ENCODE results near the gene GYS1.
"Not testable (repeated sequence)": the region's sequence is repeated elsewhere in the genome, so short reads cannot be mapped to it uniquely, and the experiment has no call there.

GYS1 gene

GRCh38 chr19:48933382-48933932 lies 59.7 kb downstream of the GYS1 start, which contains the start of gene DHDH:
Gene DHDH (plus strand): TSS chr19:48933699. CDS start chr19:48933722, 23 bp downstream.
- DNase-seq = peak; percentile 85

GRCh38 chr19:48928164-48929025 lies 64.7 kb downstream of the GYS1 start:
- no peak for DNase-seq

GRCh38 chr19:48927692-48928091 lies 65.4 kb downstream of the GYS1 start:
- DNase-seq = not testable (repeated sequence)

- no peak for DNase-seq
Measured at GRCh38 chr19:48926909-48927308, 66.2 kb downstream of the GYS1 start.

- not testable (repeated sequence) for DNase-seq
Measured at GRCh38 chr19:48925890-48926289, 67.2 kb downstream of the GYS1 start.

- no peak for DNase-seq
Measured at GRCh38 chr19:48925240-48925843, 67.8 kb downstream of the GYS1 start.

GRCh38 chr19:48922548-48923490 lies 70.3 kb downstream of the GYS1 start:
- no peak for DNase-seq

GRCh38 chr19:48921721-48922500 lies 71.2 kb downstream of the GYS1 start:
- no peak for DNase-seq

- DNase-seq = no peak
Measured at GRCh38 chr19:48920949-48921348, 72.2 kb downstream of the GYS1 start.

- DNase-seq = not testable (repeated sequence)
Measured at GRCh38 chr19:48919271-48919670, 73.8 kb downstream of the GYS1 start.

GRCh38 chr19:48918801-48919247 lies 74.3 kb downstream of the GYS1 start:
- no peak for DNase-seq
